PC-3 (cell line): Measurements from ENCODE around the gene KIF6. TPM values are rescaled to one million over a fixed set of nuclear protein-coding genes. Genes with fewer than 3 reads are reported as not detected.
"Not testable (repeated sequence)": the region's sequence is repeated elsewhere in the genome, so short reads cannot be mapped to it uniquely, and the experiment has no call there.

ENCODE experiments used
- ATAC-seq: fragments of 200-7000 bp; cut with Tn5 transposase; 2 replicates; pipeline ENCODE4 v1.9.1; 2020; ENCODE audit warnings: mild to moderate bottlenecking, moderate library complexity
- BruUV-seq: library from RNA; stranded (reverse); fragments of 400-500 nt; replicated peaks from 2 replicates; lab custom pipeline; 2021; lab: Mats Ljungman, UMichigan
- CTCF ChIA-PET: fragments of 300-600 bp; sonication (Branson Sonifier 250); formaldehyde crosslinking; loops from one replicate; lab custom pipeline; 2022; ENCODE audit warnings: antibody characterized with exemption; lab: Charles Lee
- POLR2A ChIA-PET: fragments of 300-600 bp; sonication (Branson Sonifier 250); formaldehyde crosslinking; loops from one replicate; lab custom pipeline; 2022; ENCODE audit warnings: antibody characterized with exemption; ENCODE audit not compliant: unreplicated experiment; lab: Charles Lee
- DNase-seq: peaks from one replicate; pipeline ENCODE4 v3.0.0-alpha.2; 2015
- H2AFZ ChIP-seq: fragments of 300-600 bp; sonication (generic); 2 replicates; pipeline ENCODE4 v1.6.0; 2016; ENCODE audit warnings: antibody characterized with exemption, low read length
- H3F3A ChIP-seq: fragments of 300-600 bp; sonication (generic); one replicate; pipeline ENCODE4 v1.6.0; 2017; ENCODE audit warnings: antibody characterized with exemption, low read length, control low read depth, mild to moderate bottlenecking; ENCODE audit not compliant: unreplicated experiment
- H3K27ac ChIP-seq: fragments of 300-600 bp; sonication (generic); 2 replicates; pipeline ENCODE4 v1.5.1; 2016; ENCODE audit warnings: mild to moderate bottlenecking, low read length
- H3K27me3 ChIP-seq: fragments of 300-600 bp; sonication (generic); 2 replicates; pipeline ENCODE4 v1.6.1; 2016; ENCODE audit warnings: low read length, mixed read lengths
- H3K36me3 ChIP-seq: fragments of 300-600 bp; sonication (generic); 2 replicates; pipeline ENCODE4 v1.6.1; 2016; ENCODE audit warnings: low read depth, mixed run types, low read length, mixed read lengths
- H3K4me1 ChIP-seq: fragments of 300-600 bp; sonication (generic); 2 replicates; pipeline ENCODE4 v1.5.1; 2016; ENCODE audit warnings: low read length; ENCODE audit not compliant: insufficient read depth
- H3K4me2 ChIP-seq: fragments of 300-600 bp; sonication (generic); 2 replicates; pipeline ENCODE4 v1.6.0; 2016; ENCODE audit warnings: low read length
- H3K4me3 ChIP-seq: fragments of 300-600 bp; sonication (generic); 2 replicates; pipeline ENCODE4 v1.5.1; 2016; ENCODE audit warnings: mild to moderate bottlenecking, low read length, mixed read lengths
- H3K79me2 ChIP-seq: fragments of 300-600 bp; sonication (generic); 2 replicates; pipeline ENCODE4 v1.6.1; 2017; ENCODE audit warnings: low read length, mixed read lengths
- H3K9ac ChIP-seq: fragments of 300-600 bp; sonication (generic); 2 replicates; pipeline ENCODE4 v1.6.0; 2016; ENCODE audit warnings: mild to moderate bottlenecking, low read length
- H3K9me2 ChIP-seq: fragments of 300-600 bp; sonication (generic); replicated peaks from 2 replicates; pipeline ENCODE4 v1.6.1; 2016; ENCODE audit warnings: mixed run types, low read length, mixed read lengths
- H3K9me3 ChIP-seq: fragments of 300-600 bp; sonication (generic); 2 replicates; pipeline ENCODE4 v1.6.1; 2016; ENCODE audit warnings: low read length, mixed read lengths
- H4K20me1 ChIP-seq: fragments of 300-600 bp; sonication (generic); 2 replicates; pipeline ENCODE4 v1.6.1; 2016; ENCODE audit warnings: low read length, mixed read lengths
- EZH2 ChIP-seq: fragments of 300-600 bp; sonication (generic); IDR thresholded peaks from one replicate; pipeline ENCODE4 v1.6.1; 2017; ENCODE audit warnings: antibody characterized with exemption, mild to moderate bottlenecking, low read length; ENCODE audit not compliant: unreplicated experiment
- EZH2phosphoT487 ChIP-seq: fragments of 300-600 bp; sonication (generic); IDR thresholded peaks from 2 replicates; pipeline ENCODE4 v1.6.1; 2018; ENCODE audit warnings: mild to moderate bottlenecking, antibody characterized with exemption, low read length, borderline replicate concordance
- intact Hi-C: fragments of 100-400 bp; cut with micrococcal nuclease; formaldehyde crosslinking; loops from 2 replicates; pipeline ENCODE4 v1.9.0; 2023
- total RNA-seq: library from RNA; depleted of rRNA; stranded (reverse); fragments of >200 nt; gene quantifications from 2 replicates; pipeline ENCODE4 v1.2.3, GENCODE V29; 2014
- TF ChIP-seq, protein P1 (sequence below): fragments of 300-600 bp; sonication (generic); conservative IDR thresholded peaks from 2 replicates; pipeline ENCODE4 v1.5.1; 2017; ENCODE audit warnings: antibody characterized with exemption, low read depth, mild to moderate bottlenecking, low read length

KIF6 gene
- total RNA-seq, 1 experiment from 2014 or later, result 0.07 TPM

DNA sequence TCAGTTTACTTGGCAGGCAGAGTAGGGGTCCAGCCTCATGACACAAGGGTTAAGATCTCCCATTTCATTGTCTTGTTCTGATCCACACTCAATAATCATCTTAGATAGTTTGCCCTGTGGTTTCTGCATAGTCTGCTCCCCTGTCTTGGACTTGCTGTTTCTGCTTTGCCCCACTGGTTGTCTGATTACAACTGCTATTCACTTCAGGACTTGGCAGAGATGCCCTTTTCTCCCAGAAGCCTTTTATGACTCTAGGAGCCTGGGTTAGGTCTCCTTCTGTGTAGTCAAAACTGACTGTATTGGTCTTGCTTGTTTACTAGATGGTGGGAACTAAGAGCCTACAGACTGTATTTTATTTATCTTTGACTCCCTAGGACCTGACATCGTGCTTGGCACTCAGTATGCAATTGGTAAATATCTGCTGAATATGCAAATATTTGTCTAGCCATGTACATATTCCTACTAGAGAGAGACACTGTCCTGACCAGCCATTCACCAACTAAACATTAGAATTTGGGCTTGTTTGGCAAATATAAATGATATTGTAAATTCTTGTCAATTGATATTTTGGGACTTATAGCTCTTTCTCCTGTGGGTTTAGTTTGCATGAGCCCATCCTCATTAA, 236.8 kb downstream of the KIF6 start:
- DNase-seq (no peak), ATAC-seq (no peak)
- Histone ChIP-seq H3K4me3 (no peak overlapping the region), H3K27ac (no peak overlapping the region), H3K9me2 (no peaks in the 10 kb centered on the region), H3K79me2 (no peaks in the 10 kb centered on the region), H3K9me3 (no peaks in the 10 kb centered on the region), H4K20me1 (no peaks in the 10 kb centered on the region), H3K27me3 (no peaks in the 10 kb centered on the region), H3K4me2 (no peak overlapping the region), H2AFZ (no peak overlapping the region), H3K9ac (no peak overlapping the region), H3F3A (no peaks in the 10 kb centered on the region), H3K36me3 (no peaks in the 10 kb centered on the region), H3K4me1 (no peaks in the 10 kb centered on the region)
- POLR2A ChIA-PET, result no interaction called here
- TF ChIP-seq EZH2 (no peak), EZH2phosphoT487 (no peak)
- TF ChIP-seq, protein P1, sequence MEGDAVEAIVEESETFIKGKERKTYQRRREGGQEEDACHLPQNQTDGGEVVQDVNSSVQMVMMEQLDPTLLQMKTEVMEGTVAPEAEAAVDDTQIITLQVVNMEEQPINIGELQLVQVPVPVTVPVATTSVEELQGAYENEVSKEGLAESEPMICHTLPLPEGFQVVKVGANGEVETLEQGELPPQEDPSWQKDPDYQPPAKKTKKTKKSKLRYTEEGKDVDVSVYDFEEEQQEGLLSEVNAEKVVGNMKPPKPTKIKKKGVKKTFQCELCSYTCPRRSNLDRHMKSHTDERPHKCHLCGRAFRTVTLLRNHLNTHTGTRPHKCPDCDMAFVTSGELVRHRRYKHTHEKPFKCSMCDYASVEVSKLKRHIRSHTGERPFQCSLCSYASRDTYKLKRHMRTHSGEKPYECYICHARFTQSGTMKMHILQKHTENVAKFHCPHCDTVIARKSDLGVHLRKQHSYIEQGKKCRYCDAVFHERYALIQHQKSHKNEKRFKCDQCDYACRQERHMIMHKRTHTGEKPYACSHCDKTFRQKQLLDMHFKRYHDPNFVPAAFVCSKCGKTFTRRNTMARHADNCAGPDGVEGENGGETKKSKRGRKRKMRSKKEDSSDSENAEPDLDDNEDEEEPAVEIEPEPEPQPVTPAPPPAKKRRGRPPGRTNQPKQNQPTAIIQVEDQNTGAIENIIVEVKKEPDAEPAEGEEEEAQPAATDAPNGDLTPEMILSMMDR, result no peak
- BruUV-seq, result no TSS peak
- intact Hi-C loops, result no loop called here
- CTCF ChIA-PET, result no interaction called here

DNA sequence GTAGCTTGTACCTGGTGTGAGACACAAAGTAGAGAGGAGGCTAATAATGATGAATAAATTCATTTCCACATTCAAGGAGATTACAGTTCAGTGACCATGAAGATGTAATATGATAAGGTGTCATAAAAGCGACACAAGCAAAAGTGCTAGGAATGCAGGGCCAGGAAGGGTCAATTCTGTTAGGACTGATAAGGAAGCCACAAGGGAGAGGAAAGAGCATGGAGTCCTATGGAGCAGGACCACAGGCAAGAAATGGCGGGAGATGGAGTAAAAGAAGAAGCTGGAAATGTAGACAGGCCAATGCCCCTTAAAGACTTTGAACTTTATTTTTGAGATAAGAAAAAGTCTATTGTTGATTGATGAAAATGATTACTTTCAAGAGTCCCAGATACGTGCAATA, 240.9 kb downstream of the KIF6 start:
- no peaks in the 10 kb centered on the region for H3K4me1 ChIP-seq
- no peaks in the 10 kb centered on the region for H3K9me3 ChIP-seq
- H3F3A ChIP-seq, result no peaks in the 10 kb centered on the region
- H3K4me3 ChIP-seq, result no peak overlapping the region
- no peak overlapping the region for H2AFZ ChIP-seq
- H3K4me2 ChIP-seq, result no peak overlapping the region
- H3K36me3 ChIP-seq, result no peaks in the 10 kb centered on the region
- ATAC-seq, result no peak
- TF ChIP-seq, protein P1, result no peak
- no peak for TF ChIP-seq EZH2phosphoT487
- TF ChIP-seq EZH2, result no peak
- no peaks in the 10 kb centered on the region for H4K20me1 ChIP-seq
- no peaks in the 10 kb centered on the region for H3K9me2 ChIP-seq
- no peak overlapping the region for H3K27ac ChIP-seq
- H3K9ac ChIP-seq, result no peak overlapping the region
- H3K27me3 ChIP-seq, result no peaks in the 10 kb centered on the region
- ChIA-PET CTCF (no interaction called here), POLR2A (no interaction called here)
- DNase-seq, result no peak
- H3K79me2 ChIP-seq, result no peaks in the 10 kb centered on the region
- BruUV-seq, result no TSS peak
- intact Hi-C loops, result no loop called here

DNA sequence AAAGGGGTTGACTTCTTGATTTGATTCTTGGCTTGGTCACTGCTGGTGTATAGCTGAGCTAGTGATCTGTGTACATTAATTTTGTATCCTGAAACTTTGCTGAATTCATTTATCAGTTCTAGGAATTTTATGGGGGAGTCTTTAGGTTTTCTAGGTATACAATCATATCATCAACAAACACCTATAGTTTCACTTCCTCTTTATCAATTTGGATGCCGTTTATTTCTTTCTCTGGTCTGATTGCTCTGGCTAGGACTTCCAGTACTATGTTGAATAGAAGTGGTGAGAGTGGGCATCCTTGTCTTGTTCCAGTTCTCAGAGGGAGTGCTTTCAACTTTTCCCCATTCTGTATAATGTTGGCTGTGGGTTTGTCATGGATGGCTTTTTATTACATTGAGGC, 245.4 kb downstream of the KIF6 start:
- intact Hi-C loops, H3K36me3 ChIP-seq, H3K79me2 ChIP-seq, H2AFZ ChIP-seq, H3K4me3 ChIP-seq, H3K4me2 ChIP-seq, H3K27me3 ChIP-seq, CTCF ChIA-PET, H3F3A ChIP-seq, H3K9me3 ChIP-seq, POLR2A ChIA-PET, H4K20me1 ChIP-seq, DNase-seq, ATAC-seq, H3K27ac ChIP-seq, H3K9ac ChIP-seq, BruUV-seq, H3K9me2 ChIP-seq, H3K4me1 ChIP-seq: not testable (repeated sequence)
